ENCODE data around the gene PADI2.
"Not testable (repeated sequence)": the region's sequence is repeated elsewhere in the genome, so short reads cannot be mapped to it uniquely, and the experiment has no call there.

PADI2 gene

DNA sequence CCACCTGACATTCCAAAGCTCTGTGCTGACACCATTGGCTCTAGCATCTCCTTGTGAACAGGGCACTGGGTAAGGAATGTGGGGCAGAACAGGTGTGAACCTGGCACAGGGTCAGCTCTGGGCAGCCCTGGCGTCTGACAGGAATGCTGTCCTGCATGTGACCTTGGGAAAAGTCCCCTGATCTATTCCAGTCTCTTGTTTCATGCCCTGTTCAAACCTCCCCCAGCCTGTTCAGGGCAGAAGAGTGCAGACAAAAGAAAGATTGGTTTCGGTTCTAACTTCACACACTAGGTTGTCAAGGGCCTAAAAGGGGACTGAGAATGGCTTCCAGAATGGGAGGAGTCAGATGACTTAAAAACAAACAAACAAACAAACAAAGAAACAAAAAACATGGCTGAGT is 37.8 kb downstream of the PADI2 start:
- DNase-seq (ENCODE audit: low read depth in 2 of 2): no peak

DNA sequence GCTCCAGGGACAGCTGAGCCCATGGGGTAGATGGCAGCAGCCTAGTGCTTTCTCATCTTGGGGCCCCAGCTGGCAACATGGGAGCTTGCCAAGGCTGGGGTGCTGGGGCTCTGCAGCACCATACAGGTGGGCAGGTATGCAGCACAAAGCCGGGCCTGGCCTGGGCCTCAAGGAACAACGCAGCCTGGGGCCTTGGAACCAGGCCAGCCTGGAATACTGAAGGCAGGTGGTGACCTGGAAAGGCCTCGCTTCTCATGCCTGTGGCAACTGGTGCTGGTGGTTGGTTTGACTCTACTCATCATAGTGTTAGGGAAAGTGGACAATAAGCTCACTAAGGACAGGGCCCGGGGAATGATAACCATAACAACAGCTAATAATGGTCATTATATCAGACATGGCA is 38.4 kb downstream of the PADI2 start:
- no peak for DNase-seq (ENCODE audit: low read depth in 2 of 2)

DNA sequence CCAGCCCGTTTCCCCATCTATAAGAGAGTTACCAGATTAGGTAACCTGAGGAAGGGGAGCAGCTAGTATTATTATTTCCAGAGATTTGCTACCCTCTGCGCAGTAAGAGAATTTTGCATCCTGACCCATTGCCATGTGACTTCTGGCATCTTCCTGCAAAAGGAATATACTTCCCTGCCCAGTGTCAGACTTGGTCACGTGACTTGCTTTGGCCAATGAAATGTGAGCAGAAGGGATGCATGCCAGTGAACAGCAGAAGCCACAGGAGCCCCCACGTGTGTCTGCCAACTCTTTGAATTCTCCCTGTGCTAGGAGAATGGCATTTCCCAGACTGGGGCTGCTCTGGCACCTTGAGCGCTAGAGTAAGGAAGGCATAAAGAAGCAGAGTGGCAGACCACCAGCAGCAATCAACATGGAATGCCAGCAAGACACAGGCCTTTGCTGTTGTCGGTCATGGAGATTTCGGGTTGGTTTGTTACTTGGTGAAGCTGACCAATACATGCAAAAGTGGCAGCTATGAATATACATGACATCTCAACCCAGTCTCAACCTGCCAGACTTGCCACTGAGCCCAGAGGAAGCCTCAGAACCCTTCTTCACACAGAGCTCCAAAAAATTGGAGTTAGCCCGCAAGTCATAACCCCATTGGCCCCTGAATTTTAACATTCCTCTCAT is 39.0 kb downstream of the PADI2 start:
- DNase-seq (ENCODE audit: low read depth in 2 of 2): no peak

DNA sequence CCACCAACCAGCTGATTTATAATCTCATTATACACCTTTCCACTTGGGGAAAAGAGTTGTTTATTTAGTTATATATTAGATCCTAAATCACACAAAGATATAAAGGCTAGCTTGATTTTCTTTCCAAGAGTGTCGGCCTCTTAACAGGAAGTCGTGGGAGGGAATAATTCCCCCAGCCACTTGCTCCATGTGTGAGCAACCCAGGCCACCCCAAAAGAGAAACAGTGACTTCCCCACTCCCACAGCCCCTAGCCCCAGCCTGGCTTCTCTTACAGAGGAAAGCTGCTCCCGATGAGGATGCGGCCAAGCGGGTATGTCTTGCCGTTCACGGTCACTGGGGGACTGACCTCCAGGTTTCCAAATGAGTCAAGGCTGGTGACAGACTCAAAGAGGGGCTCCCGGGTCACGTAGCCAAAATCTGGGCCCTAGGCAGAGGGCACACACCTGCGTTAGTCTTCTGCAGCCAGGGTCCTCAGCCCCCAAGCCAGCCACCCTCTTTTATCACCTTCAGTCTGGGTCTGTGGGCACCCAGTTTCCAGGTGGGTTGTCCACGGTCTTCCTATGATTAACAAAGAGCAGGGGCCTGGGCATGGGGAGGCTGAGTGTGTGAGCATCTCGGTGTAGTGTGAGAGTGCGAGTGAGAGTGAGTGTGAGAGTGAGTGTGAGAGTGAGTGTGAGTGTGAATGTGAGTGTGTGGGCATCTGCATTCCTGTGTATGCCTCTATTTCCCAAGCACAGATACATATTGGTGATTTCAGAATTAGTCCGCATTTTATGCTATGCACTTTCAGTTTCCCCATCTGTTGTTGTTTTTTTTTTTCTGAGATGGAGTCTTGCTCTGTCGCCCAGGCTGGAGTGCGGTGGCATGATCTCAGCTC is 40.0 kb downstream of the PADI2 start:
- no peak for DNase-seq (ENCODE audit: low read depth in 2 of 2)

DNA sequence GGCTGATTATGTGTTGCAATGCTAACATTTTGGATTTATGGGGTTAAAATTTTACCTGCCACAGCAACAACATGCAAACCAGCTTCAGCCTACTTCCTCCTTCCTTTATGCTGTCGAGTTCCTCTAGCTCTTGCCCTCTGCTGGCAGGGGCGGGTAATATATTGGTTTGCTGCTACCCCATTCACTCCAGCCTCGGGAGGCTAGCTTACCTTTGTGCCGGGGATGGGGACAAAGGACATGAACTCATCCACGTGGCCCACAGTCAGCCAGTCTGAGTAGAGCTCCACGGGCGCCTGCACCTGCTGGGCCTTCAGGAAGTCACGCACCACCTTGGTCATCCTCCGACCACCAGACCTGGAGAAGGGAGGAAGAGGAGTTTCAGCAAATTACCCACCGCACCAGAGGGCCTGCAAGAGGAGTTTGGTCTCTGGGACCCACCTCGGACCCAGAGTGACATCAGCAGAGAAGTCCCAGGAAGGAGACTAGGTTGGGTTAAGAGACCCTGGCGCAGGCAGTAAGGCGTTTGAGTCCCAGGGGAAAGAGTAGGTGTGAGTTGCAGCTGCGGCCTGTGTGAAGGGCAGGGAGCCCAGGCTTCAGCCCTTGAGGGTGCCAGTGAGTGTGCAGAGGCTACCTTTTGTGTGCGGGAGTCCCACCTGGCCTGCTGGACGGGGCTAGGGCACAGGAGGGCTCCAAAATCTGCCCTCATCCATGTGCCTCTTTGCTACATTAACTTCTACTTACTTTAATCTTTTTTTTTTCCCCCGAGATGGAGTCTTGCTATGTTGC is 43.6 kb downstream of the PADI2 start:
- no peak for DNase-seq (ENCODE audit: low read depth in 2 of 2)

DNA sequence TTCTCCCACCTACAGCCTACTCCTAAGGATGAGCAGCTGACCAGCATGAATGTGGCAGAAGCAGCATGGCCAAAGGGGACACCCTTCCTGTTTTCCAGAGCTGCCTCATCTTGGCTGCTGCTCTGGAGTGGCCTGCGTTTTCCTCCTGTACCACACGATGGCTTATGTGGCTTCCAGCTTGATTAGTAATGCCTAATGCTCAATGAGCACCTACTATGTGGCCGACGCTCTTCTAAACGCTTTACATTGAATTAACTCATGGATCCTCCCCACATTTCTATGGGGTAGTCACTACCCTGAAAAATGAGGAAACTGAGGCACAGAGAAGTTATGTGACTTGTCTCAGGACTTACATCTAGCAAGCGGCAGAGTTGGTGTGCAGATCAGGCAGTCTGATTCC is 47.5 kb downstream of the PADI2 start:
- no peak for DNase-seq (ENCODE audit: low read depth in 2 of 2)

DNA sequence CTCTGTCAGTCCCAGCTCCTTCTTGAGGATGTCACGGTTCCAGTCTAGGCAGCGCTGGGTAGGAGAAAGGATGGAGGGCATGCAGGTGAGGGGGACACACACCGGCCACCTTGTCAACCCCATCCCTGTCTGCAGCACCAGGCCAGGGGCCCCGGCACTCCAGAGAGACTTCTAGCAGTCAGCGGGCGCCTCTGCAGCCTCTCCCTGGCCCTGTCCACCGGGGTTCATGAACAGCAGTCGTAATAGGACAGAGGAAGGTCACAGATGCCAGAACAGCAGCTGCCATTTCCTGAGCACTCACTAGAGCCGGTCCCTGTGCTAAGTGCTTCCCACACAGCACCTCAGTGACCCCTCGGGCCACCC is 49.1 kb downstream of the PADI2 start:
- no peak for DNase-seq (ENCODE audit: low read depth in 2 of 2)

DNA sequence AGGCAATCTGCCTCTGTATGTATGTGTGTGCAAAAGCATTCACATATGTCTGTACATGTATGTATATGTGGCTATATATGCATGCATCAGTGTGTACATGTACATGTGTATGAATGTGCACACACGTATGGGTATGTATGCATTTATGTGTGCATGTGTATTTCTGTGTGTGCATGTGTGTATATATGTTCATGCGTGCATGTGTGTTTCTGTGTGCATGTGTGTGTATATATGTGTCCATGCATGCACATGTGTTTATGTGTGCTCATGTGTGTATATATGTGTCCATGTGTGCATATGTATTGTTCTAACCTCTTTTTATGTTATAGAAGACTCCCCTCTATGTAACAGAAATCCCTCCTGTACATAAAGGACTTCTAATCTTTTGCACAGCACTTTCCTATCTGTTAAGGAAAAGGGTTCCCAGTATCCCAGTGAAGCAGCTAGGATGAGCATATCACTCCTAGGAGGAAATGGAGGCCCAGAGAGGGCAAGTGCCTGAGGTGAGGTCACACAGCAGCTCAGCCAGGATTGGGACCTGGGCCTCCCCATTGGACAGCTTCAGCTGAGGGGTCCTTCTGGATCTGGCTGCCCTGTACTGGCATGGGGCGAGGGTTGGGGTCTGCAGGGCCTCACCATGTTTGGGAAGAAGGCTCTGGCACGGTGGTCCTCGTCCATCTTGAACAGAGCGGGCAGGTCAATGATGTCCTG is 49.6 kb downstream of the PADI2 start:
- no peak for DNase-seq (ENCODE audit: low read depth in 2 of 2)

DNA sequence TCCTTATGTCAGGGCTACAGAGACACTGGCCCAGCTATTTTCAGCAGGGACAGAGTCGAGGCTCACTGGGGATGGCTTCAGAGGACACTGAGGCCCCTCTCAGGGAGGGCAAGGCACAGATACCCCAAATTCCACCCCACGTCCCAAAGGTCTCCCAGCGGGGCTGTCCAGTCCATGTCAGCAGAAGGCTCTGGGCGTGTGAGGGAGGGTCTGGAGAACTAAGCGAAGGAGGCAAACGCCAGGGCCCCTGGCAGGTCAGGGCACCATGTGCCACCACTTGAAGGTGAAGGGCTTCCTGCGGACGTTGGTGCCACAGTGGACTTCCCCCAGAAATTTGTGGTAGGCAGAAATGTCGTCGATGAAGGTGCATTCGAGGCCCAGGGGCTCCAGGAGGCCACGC is 50.5 kb downstream of the PADI2 start:
- no peak for DNase-seq (ENCODE audit: low read depth in 2 of 2)

DNA sequence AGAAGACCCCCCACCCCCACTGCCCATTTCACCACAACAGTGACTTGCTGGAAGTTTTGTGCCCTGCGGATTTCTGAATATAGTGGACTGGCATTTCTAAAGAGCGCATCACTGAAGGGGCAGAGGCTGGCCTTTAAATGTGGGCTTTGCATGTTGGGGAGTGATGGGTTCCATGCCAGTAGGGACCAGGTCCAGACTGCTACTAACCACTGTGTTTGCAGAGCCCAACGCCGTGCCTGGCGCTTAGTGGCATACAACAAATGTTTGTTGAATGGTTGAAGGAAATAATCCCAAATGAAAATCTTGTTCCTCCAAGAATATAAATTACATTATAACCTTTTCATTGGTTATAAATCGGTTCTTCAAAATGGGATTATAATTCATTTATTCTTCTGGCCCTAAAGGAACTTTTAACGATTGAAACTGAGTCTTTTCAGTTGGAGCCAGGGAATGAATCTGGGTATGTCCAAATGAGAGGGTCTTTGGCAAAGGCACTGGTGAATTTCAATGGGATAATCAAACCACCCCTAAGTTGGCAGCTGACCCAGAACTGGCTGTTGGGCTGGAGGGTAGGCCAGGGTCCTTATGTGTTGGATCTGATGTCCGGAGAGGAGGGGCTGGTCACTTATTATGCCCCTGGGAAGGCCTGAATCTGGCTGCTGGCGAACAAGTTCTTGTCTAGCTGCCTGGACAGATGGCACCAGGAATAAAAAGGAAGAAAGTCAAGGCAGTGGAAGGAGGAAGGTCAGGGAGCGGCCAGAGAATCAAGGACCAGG is 51.6 kb downstream of the PADI2 start:
- no peak for DNase-seq (ENCODE audit: low read depth in 2 of 2)

DNA sequence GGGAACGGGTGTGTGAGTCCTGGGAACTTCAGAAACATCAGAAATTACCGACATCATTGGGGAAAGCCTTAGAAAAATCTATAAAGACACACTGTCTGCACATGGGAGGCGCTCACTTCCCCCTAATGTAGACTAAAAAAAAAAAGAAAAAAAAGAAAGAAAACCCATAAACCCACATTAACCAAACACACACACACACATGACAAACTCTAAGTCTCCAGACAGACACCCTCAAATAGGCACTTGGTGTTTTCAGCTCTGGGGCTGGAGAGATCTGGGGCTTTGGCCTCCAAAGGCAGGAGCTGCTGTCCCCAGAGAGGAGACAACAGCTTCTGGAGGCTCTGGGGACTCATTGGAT is 52.2 kb downstream of the PADI2 start:
- no peak for DNase-seq (ENCODE audit: low read depth in 2 of 2)

DNA sequence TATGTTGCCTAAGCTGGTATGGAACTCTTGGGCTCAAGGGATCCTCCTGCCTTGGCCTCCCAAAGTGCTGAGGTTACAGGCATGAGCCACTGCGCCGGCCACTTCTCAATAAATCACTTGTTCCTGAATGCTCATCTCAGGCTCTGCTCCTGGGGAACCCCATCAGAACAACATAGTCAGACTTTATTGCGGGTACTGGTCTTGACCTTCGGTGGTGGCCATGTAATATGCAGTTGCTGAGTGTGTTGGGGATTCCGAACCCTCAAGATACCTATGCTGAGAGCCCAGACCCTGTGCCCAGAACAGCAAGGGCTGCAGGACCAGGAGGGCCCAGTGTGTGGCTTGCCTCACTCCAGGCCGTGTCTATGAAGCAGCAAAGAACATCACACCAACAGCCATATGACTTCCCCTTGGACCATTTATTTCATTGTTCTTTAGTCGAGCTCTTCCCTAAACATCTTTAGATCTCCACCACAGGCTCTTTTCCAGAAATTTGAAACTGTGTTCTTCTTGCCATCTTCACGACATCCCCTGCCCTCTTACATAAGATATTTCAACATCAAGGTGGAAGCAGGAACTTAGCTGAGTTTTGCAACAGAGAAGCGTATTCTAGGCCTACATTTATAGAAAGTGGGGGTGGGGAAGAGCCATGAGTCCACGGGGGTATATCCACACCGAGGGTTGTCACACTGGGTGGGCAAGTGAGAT is 52.7 kb downstream of the PADI2 start:
- no peak for DNase-seq (ENCODE audit: low read depth in 2 of 2)

DNA sequence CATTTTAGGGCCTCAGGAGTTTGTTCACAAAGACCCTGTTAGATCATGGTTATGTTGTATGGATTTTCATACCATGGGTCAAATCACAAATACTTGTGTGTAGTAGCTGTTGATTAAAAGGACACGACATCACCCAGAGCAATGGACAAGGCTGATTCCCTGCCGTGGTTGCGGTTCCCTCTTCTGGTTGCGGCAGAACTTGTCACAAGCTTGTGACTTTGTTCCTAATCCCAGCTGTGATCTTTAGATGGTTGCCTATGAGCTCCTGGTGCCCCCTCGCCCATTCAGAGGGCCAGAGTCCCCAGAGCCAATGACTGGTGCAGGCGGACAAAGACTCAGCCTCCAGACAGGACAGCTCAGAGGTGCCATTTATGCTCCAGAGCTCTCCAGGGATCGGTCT is 53.6 kb downstream of the PADI2 start:
- DNase-seq (ENCODE audit: low read depth in 2 of 2): no peak

DNA sequence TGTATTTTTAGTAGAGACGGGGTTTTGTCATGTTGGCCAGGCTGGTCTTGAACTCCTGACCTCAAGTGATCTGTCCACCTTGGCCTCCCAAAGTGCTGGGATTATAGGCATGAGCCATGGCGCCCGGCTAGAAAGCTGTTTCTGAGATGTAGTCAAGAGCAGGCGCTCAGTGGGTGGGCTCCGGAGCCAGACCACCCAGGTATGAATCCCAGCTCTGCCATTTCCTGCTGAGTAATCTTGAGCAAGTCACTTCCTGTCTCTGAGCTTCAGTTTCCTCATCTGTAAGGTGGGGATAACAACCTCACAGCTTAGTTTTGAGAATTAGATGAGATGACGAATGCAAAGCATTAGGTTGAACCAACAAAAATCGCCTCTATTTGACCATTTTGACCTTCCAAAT is 56.5 kb downstream of the PADI2 start:
- not testable (repeated sequence) for DNase-seq (ENCODE audit: low read depth in 2 of 2)

DNA sequence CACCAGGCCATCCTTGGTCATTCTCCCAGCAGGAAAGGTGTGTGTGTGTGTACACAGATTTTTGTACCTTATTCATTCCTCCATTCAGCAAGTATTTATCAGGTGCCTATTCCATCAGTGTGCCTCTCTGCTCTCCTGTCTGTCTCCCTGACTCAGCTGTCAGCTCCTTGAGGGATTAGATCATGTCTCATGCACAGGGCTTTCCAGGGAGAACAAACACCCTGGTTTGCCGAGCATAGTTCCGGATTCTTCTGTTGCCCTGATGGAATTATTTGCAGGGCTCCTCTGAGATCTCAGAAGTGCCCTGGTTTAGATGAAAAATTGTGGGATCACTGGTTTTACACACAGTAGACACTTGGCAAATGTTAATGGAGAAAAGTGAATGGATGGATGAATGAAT is 57.4 kb downstream of the PADI2 start:
- DNase-seq (ENCODE audit: low read depth in 2 of 2): no peak

DNA sequence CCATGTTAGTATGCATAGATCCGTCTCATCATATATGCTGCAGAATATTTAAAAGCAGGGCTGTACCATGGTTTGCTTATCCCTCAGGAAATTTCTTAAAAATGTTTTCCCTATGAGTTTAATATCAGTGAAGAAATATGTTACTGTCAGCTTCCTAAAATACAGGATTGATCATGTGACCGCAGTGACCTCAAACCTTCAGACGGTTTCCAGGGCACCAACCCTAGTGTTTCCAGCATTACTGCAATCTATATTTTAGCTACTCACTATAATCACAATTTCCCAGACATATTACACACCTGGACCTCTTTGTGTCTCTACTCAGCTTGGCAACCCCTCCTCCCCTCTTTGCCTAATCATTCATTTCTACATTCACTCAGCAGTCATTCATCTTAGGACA is 57.8 kb downstream of the PADI2 start:
- no peak for DNase-seq (ENCODE audit: low read depth in 2 of 2)

DNA sequence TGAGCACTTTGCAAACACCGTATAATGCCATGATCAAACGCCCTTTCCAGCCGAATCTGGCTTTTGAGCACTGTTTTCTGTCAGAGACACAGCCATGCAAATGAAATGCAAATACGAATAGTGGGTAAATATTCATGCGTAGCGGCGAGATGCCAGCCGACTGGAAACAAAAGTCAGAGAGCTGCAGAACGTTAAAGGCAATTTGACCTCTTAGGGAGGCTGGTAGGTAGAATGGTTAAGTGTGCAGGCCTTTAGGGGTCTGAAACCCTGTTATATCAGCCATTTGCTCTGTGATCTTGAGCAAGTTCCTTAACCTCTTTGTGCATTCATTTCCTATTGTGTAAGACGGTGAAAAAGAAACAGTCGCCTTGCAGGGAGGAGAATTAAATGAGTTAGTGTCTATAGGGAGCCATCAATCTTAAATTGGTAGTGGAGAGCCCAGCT is 58.9 kb downstream of the PADI2 start:
- no peak for DNase-seq (ENCODE audit: low read depth in 2 of 2)

DNA sequence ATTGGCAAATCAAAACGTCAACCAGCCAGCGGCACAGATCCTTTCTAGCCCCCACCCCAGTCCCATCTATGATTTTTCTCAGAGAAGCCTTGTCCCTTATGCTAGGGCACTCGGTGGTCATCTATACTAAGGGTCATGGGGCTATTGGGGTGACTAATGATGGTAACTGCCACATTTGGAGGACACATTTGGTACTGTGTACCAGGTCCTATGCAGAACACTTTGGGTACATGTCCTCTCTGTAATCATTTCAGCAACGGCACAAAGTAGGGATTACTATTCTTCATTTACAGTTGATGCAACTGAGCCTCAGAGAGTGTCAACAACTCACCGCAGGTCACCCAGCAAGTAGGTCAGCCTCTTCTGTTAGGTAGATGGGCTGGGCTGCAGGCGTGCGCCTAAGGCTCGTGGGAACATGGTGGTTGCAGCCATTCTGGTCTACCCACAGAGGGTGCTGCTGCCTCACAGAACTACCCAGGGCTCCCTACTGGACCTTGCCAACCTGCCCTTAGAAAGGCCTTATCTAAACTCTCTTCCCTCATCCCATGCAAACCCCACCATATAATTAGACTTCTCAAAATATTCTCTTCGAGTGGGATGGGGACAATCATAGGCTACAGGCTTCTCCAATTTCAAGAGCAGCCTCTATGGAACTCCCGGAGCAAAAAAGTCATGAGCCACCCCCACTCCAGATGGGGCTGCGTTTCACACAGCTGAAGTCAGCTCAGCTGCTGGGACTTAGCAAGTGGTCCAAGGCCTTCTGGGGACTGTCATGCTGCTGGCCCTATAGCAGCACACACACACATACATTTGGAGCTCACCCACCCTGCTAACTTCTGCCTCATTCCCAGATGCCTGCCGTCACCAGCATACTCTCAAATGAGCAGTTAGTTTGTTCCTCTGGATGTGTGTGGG is 59.6 kb downstream of the PADI2 start:
- no peak for DNase-seq (ENCODE audit: low read depth in 2 of 2)

DNA sequence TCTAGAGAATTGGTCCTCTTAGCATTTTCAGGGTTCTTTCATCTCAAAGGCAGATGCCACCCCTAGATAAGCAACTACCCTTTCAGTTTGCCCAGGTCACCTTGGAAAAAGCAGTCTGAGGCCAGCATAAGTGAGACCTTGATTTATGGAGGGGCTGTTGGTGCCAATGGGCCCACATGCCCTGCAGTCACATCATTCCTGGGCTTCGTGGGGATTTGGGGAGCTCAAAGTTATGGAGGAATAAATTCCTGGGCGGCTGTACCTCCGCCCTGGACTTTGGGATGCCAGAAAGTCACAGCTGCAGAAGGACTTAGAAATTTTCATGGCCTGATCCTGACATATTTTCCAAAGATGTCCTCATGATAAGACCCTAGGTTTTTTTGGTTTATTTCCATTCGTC is 62.7 kb downstream of the PADI2 start:
- DNase-seq (ENCODE audit: low read depth in 2 of 2): no peak

DNA sequence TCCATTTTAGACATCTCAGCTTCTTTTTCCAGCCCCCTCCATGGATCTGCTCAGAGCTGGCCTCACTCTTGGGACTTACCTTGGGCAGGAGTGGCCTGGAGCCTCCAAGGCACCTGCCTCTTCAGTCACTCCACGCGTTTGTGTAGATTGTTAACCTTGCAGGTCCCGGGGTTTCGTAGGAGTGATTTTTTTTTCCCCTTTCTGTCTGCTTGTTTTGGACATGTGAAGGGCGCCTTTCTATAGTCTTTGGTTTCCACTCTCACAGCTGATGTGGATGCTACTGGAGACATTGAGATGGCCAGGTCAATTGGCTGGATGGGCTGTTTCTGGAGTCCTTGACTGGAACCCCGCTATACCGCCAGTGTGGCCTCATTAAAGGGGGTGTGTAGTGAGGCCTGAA is 63.5 kb downstream of the PADI2 start:
- DNase-seq (ENCODE audit: low read depth in 2 of 2): no peak

All from fibroblast of skin of left biceps (primary cell).